GM18951 (cell line): ENCODE results near the gene BTBD9.
"Not testable (repeated sequence)": the region's sequence is repeated elsewhere in the genome, so short reads cannot be mapped to it uniquely, and the experiment has no call there.

ENCODE experiments used
- POLR2A ChIP-seq: IDR thresholded peaks from 4 replicates; pipeline ENCODE4 v1.6.1; 2011; ENCODE audit warnings: mild to moderate bottlenecking; ENCODE audit not compliant: insufficient read length, insufficient read depth; ENCODE audit errors: extremely low read depth
- in situ Hi-C: fragments of 300-500 bp; cut with MboI; formaldehyde crosslinking; loops from one replicate; pipeline ENCODE4 v1.12.0; 2022; ENCODE audit warnings: low sequenced_read_pairs, mixed read lengths, inconsistent platforms; ENCODE audit not compliant: unreplicated experiment

The BTBD9 gene

GRCh38 chr6:38349221-38349620 lies 290.5 kb downstream of the BTBD9 start:
- in situ Hi-C loops, result no loop called here
- TF ChIP-seq POLR2A, result no peak

- in situ Hi-C loops, result no loop called here
- TF ChIP-seq POLR2A, result no peak
Measured at GRCh38 chr6:38348371-38348770, 291.4 kb downstream of the BTBD9 start.

GRCh38 chr6:38347829-38348228 lies 291.9 kb downstream of the BTBD9 start:
- in situ Hi-C loops, result not testable (repeated sequence)

GRCh38 chr6:38346291-38347079 lies 293.2 kb downstream of the BTBD9 start:
- TF ChIP-seq POLR2A, result no peak

GRCh38 chr6:38345586-38345985 lies 294.1 kb downstream of the BTBD9 start:
- in situ Hi-C loops, result no loop called here
- no peak for TF ChIP-seq POLR2A

More at GRCh38 chr6:38346291-38347079, 293.2 kb downstream of the BTBD9 start:
- in situ Hi-C loops, result no loop called here

GRCh38 chr6:38341496-38341895 lies 298.2 kb downstream of the BTBD9 start:
- TF ChIP-seq POLR2A, result no peak
- in situ Hi-C loops, result no loop called here

- TF ChIP-seq POLR2A, result no peak
- in situ Hi-C loops, result no loop called here
Measured at GRCh38 chr6:38339914-38340313, 299.8 kb downstream of the BTBD9 start.

GRCh38 chr6:38337819-38338465 lies 301.8 kb downstream of the BTBD9 start:
- TF ChIP-seq POLR2A, result no peak
- in situ Hi-C loops, result no loop called here

GRCh38 chr6:38336922-38337321 lies 302.8 kb downstream of the BTBD9 start:
- TF ChIP-seq POLR2A, result no peak
- in situ Hi-C loops, result no loop called here

- in situ Hi-C loops, result no loop called here
- TF ChIP-seq POLR2A, result no peak
Measured at GRCh38 chr6:38326837-38327236, 312.9 kb downstream of the BTBD9 start.

- no peak for TF ChIP-seq POLR2A
- in situ Hi-C loops, result no loop called here
Measured at GRCh38 chr6:38323216-38323615, 316.5 kb downstream of the BTBD9 start.

GRCh38 chr6:38322138-38322537 lies 317.6 kb downstream of the BTBD9 start:
- in situ Hi-C loops, result no loop called here
- no peak for TF ChIP-seq POLR2A

GRCh38 chr6:38320843-38321242 lies 318.9 kb downstream of the BTBD9 start:
- in situ Hi-C loops, result no loop called here
- TF ChIP-seq POLR2A, result no peak

- no peak for TF ChIP-seq POLR2A
- in situ Hi-C loops, result no loop called here
Measured at GRCh38 chr6:38320358-38320757, 319.4 kb downstream of the BTBD9 start.

- TF ChIP-seq POLR2A, result no peak
- in situ Hi-C loops, result no loop called here
Measured at GRCh38 chr6:38319256-38320212, 320.2 kb downstream of the BTBD9 start.
